ENCODE results near the gene SIM1.
A peak's percentile ranks its signal among the peaks of the same experiment; 100 is the strongest.

The SIM1 gene

GRCh38 chr6:100473182-100473581 lies 8.5 kb upstream of the SIM1 start:
- in situ Hi-C loops (cut with HindIII; ENCODE audit: low pct_ligation_motif_present, low pct_unique_long_range_greater_than_20kb, low sequenced_read_pairs): loop anchor here (25.0 kb wide), 1 partner anchor 361 kb away; no protein-coding TSS in a partner anchor
- DNase-seq: no peak

GRCh38 chr6:100472674-100473073 lies 8.0 kb upstream of the SIM1 start:
- in situ Hi-C loops (cut with HindIII; ENCODE audit: low pct_ligation_motif_present, low pct_unique_long_range_greater_than_20kb, low sequenced_read_pairs): loop anchor here (25.0 kb wide), 1 partner anchor 360 kb away; no protein-coding TSS in a partner anchor
- peak; percentile 54 for DNase-seq

- in situ Hi-C loops (cut with HindIII; ENCODE audit: low pct_ligation_motif_present, low pct_unique_long_range_greater_than_20kb, low sequenced_read_pairs): loop anchor here (25.0 kb wide), 1 partner anchor 358 kb away; no protein-coding TSS in a partner anchor
- no peak for DNase-seq
These were observed 5.8 kb upstream of the SIM1 start for GRCh38 chr6:100470422-100471120.

- no peak for DNase-seq
- in situ Hi-C loops (cut with HindIII; ENCODE audit: low pct_ligation_motif_present, low pct_unique_long_range_greater_than_20kb, low sequenced_read_pairs): loop anchor here (25.0 kb wide), 1 partner anchor 357 kb away; no protein-coding TSS in a partner anchor
These were observed 4.6 kb upstream of the SIM1 start for GRCh38 chr6:100469101-100469859.

- no peak for DNase-seq
- in situ Hi-C loops (cut with HindIII; ENCODE audit: low pct_ligation_motif_present, low pct_unique_long_range_greater_than_20kb, low sequenced_read_pairs): loop anchor here (25.0 kb wide), 1 partner anchor 356 kb away; no protein-coding TSS in a partner anchor
These were observed 3.4 kb upstream of the SIM1 start for GRCh38 chr6:100468016-100468622.

GRCh38 chr6:100467129-100468015 lies 2.7 kb upstream of the SIM1 start:
- in situ Hi-C loops (cut with HindIII; ENCODE audit: low pct_ligation_motif_present, low pct_unique_long_range_greater_than_20kb, low sequenced_read_pairs): loop anchor here (25.0 kb wide), 1 partner anchor 355 kb away; no protein-coding TSS in a partner anchor
- no peak for DNase-seq

GRCh38 chr6:100466410-100467128 lies 1.8 kb upstream of the SIM1 start:
- in situ Hi-C loops (cut with HindIII; ENCODE audit: low pct_ligation_motif_present, low pct_unique_long_range_greater_than_20kb, low sequenced_read_pairs): loop anchor here (25.0 kb wide), 1 partner anchor 354 kb away; no protein-coding TSS in a partner anchor
- DNase-seq: no peak

GRCh38 chr6:100465701-100466409 lies 1.1 kb upstream of the SIM1 start:
- in situ Hi-C loops (cut with HindIII; ENCODE audit: low pct_ligation_motif_present, low pct_unique_long_range_greater_than_20kb, low sequenced_read_pairs): loop anchor here (25.0 kb wide), 1 partner anchor 354 kb away; no protein-coding TSS in a partner anchor
- peak; percentile 26 for DNase-seq

- DNase-seq: peak; percentile 45
- in situ Hi-C loops (cut with HindIII; ENCODE audit: low pct_ligation_motif_present, low pct_unique_long_range_greater_than_20kb, low sequenced_read_pairs): loop anchor here (25.0 kb wide), 1 partner anchor 352 kb away; no protein-coding TSS in a partner anchor
These were observed 414 bp downstream of the SIM1 start for GRCh38 chr6:100464162-100464851.

- peak; percentile 55 for DNase-seq
- in situ Hi-C loops (cut with HindIII; ENCODE audit: low pct_ligation_motif_present, low pct_unique_long_range_greater_than_20kb, low sequenced_read_pairs): loop anchor here (25.0 kb wide), 1 partner anchor 351 kb away; no protein-coding TSS in a partner anchor
These were observed 1.0 kb downstream of the SIM1 start for GRCh38 chr6:100463630-100464161.

GRCh38 chr6:100462706-100463629 lies 1.8 kb downstream of the SIM1 start:
- DNase-seq: peak; percentile 6
- in situ Hi-C loops (cut with HindIII; ENCODE audit: low pct_ligation_motif_present, low pct_unique_long_range_greater_than_20kb, low sequenced_read_pairs): loop anchor here (25.0 kb wide), 1 partner anchor 351 kb away; no protein-coding TSS in a partner anchor

- DNase-seq: peak; percentile 13
- in situ Hi-C loops (cut with HindIII; ENCODE audit: low pct_ligation_motif_present, low pct_unique_long_range_greater_than_20kb, low sequenced_read_pairs): loop anchor here (25.0 kb wide), 1 partner anchor 350 kb away; no protein-coding TSS in a partner anchor
These were observed 2.6 kb downstream of the SIM1 start for GRCh38 chr6:100461917-100462705.

- in situ Hi-C loops (cut with HindIII; ENCODE audit: low pct_ligation_motif_present, low pct_unique_long_range_greater_than_20kb, low sequenced_read_pairs): loop anchor here (25.0 kb wide), 1 partner anchor 349 kb away; no protein-coding TSS in a partner anchor
- DNase-seq: peak; percentile 61
These were observed 3.3 kb downstream of the SIM1 start for GRCh38 chr6:100461278-100461916.

Measured in ACHN (cell line).